HepG2 (cell line): ENCODE measurements around the gene SLC22A7.

Source experiments
- TF ChIP-seq, protein P1 (sequence below): sonication (generic); formaldehyde crosslinking; IDR thresholded peaks from 2 replicates; pipeline ENCODE4 v1.4.0; 2020; ENCODE audit warnings: missing genetic modification reagents
- TF ChIP-seq, protein P2 (sequence below): sonication (generic); formaldehyde crosslinking; IDR thresholded peaks from 2 replicates; pipeline ENCODE4 v1.5.0; 2020; ENCODE audit warnings: mild to moderate bottlenecking, missing genetic modification reagents, moderate library complexity

DNA sequence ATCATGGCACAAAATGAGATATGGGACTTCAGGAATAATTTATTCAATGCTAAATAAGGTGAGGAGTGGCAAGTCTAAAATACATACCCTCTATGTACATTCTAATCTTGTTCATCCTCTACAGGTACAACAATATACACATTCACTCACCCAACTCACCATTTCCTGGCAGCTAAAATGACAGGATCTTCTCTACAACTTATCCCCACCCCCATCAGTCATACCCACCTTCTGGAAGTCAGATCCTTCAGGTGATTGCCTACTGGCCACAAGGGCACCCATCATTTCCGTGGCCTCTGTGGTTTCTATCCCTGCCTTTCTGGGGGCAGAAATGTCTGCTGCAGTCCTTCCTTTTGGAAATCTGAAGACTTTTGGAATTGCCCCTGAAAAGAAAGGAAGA lies 33.4 kb downstream of the SLC22A7 start:
- TF ChIP-seq, protein P1, sequence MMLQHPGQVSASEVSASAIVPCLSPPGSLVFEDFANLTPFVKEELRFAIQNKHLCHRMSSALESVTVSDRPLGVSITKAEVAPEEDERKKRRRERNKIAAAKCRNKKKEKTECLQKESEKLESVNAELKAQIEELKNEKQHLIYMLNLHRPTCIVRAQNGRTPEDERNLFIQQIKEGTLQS, result no peak
- TF ChIP-seq, protein P2, sequence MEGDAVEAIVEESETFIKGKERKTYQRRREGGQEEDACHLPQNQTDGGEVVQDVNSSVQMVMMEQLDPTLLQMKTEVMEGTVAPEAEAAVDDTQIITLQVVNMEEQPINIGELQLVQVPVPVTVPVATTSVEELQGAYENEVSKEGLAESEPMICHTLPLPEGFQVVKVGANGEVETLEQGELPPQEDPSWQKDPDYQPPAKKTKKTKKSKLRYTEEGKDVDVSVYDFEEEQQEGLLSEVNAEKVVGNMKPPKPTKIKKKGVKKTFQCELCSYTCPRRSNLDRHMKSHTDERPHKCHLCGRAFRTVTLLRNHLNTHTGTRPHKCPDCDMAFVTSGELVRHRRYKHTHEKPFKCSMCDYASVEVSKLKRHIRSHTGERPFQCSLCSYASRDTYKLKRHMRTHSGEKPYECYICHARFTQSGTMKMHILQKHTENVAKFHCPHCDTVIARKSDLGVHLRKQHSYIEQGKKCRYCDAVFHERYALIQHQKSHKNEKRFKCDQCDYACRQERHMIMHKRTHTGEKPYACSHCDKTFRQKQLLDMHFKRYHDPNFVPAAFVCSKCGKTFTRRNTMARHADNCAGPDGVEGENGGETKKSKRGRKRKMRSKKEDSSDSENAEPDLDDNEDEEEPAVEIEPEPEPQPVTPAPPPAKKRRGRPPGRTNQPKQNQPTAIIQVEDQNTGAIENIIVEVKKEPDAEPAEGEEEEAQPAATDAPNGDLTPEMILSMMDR (CRISPR knock-in tag), result no peak
